Fibroblast of pulmonary artery (primary cell): ENCODE measurements around the gene IGFBP1.

Experiments used
- DNase-seq: peaks from one replicate; pipeline ENCODE4 v3.0.0-alpha.2; 2010; ENCODE audit warnings: low read depth
- H3K4me3 ChIP-seq: replicated peaks from 2 replicates; pipeline ENCODE4 v1.5.1; 2011; ENCODE audit warnings: low read depth, mild to moderate bottlenecking, control low read depth, low read length, moderate library complexity
- TF ChIP-seq, protein P1 (sequence below): IDR thresholded peaks from 2 replicates; pipeline ENCODE4 v1.5.1; 2011; ENCODE audit warnings: mild to moderate bottlenecking, control low read depth, low read length, inconsistent platforms; ENCODE audit errors: missing control alignments

Gene IGFBP1

GRCh38 chr7:45940939-45941338, 52.7 kb downstream of the IGFBP1 start:
- no peak overlapping the region for H3K4me3 ChIP-seq
- TF ChIP-seq, protein P1, sequence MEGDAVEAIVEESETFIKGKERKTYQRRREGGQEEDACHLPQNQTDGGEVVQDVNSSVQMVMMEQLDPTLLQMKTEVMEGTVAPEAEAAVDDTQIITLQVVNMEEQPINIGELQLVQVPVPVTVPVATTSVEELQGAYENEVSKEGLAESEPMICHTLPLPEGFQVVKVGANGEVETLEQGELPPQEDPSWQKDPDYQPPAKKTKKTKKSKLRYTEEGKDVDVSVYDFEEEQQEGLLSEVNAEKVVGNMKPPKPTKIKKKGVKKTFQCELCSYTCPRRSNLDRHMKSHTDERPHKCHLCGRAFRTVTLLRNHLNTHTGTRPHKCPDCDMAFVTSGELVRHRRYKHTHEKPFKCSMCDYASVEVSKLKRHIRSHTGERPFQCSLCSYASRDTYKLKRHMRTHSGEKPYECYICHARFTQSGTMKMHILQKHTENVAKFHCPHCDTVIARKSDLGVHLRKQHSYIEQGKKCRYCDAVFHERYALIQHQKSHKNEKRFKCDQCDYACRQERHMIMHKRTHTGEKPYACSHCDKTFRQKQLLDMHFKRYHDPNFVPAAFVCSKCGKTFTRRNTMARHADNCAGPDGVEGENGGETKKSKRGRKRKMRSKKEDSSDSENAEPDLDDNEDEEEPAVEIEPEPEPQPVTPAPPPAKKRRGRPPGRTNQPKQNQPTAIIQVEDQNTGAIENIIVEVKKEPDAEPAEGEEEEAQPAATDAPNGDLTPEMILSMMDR: no peak
- no peak for DNase-seq
